GM12801 (cell line): ENCODE results near the gene CHST9.

Source experiments
- TF ChIP-seq, protein P1 (sequence below): IDR thresholded peaks from one replicate; pipeline ENCODE4 v1.5.1; 2011; ENCODE audit warnings: control low read depth; ENCODE audit not compliant: insufficient read length; ENCODE audit errors: extremely low read depth

Gene CHST9

GRCh38 chr18:27033722-27034121, 151.4 kb downstream of the CHST9 start:
- TF ChIP-seq, protein P1, sequence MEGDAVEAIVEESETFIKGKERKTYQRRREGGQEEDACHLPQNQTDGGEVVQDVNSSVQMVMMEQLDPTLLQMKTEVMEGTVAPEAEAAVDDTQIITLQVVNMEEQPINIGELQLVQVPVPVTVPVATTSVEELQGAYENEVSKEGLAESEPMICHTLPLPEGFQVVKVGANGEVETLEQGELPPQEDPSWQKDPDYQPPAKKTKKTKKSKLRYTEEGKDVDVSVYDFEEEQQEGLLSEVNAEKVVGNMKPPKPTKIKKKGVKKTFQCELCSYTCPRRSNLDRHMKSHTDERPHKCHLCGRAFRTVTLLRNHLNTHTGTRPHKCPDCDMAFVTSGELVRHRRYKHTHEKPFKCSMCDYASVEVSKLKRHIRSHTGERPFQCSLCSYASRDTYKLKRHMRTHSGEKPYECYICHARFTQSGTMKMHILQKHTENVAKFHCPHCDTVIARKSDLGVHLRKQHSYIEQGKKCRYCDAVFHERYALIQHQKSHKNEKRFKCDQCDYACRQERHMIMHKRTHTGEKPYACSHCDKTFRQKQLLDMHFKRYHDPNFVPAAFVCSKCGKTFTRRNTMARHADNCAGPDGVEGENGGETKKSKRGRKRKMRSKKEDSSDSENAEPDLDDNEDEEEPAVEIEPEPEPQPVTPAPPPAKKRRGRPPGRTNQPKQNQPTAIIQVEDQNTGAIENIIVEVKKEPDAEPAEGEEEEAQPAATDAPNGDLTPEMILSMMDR, result no peak

DNA sequence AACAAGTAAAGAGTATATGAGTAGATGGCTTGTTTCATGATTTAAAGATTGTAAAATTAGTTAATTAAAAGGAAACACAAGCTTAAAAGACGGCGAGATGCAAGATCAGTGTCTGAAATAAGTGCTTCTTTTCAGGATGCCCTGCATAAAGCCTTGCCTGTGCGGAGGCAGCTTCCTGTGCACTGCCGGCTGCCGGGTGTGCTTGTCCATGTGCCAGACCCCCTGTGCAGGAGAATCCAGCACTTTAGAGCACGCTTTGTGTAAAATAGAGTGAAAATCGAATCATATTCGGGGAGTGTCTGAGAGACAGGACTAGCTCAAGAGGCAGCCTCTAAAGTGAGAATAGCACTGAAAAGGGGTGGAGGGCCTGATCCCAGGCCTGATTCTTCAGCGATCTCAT, 154.7 kb downstream of the CHST9 start:
- TF ChIP-seq, protein P1, result no peak

GRCh38 chr18:27022477-27022876, 162.6 kb downstream of the CHST9 start:
- TF ChIP-seq, protein P1, result no peak

DNA sequence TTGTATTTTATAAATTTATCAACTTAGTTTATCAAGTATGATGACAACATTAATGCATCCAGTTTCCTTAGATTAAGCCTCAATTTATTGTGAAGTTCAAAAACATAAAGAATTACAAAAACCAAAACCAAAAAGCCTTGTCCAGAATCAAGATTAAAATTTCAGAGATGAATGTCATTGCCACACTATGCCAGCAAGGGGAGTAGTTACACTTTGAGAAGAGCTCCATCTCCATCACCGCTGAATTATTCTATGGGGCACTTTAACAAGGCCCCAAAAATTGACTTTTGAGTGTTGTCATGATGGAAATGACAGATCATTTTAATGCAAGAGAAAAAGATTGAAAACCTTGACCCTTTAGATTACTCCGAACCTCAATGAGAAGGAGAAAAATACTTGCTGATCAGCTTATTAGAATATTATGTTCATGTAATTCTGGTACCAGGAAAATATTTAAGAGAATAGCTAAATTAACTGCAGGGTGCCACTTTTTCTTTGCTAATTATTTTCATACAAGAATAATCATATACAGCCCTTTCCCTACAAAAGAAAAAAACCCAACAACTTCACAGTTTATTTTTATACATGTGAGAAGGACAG, 167.1 kb downstream of the CHST9 start:
- TF ChIP-seq, protein P1, result no peak

DNA sequence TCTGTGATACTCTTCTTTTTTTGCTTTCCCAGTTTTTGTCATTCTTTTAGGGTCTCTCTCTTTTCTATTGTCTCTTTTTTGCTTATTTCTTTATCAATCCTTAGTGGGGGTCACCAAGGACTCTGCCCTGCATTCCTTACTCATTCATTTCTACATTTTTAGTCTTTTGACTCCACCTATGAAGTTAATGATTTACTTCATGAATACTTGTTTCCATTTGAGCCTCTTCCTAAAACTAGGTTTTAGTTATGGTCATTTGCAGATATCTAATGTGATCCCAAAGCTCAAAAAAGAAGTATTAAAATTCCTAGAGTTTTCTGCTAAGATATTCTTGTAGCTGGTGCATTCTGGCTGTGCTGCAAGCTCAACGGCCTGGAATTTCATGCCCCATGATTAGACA, 170.3 kb downstream of the CHST9 start:
- TF ChIP-seq, protein P1, result no peak

DNA sequence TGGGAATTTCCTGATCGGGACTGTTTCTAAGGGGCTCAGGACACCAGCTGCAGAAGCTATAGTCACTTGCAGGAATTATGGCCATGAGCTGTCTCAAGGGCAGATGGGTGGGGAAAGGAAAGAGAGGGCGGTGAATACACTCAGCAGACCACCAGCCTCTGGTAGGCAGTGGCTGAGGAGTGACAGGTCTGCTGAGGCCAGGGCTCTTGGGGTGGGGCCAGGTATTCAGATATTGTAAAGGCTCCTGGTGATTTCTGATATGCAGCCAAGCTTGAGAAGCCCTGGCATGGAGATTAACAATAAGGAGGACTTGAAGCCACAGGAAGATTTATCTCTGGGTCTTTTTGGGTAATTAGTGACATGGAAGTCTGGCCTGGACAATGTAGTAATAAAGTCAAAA, 174.3 kb downstream of the CHST9 start:
- TF ChIP-seq, protein P1, result no peak

GRCh38 chr18:27009293-27009692, 175.8 kb downstream of the CHST9 start:
- TF ChIP-seq, protein P1, result no peak
